Measurements from ENCODE around the gene SI. TPM values are rescaled to one million over a fixed set of nuclear protein-coding genes. Genes with fewer than 3 reads are reported as not detected.

SI gene
- not detected in 2 replicates for total RNA-seq
- long read RNA-seq: 0 reads

GRCh38 chr3:165078293-165078692, at the start of gene SI:
SI (minus strand) TSS chr3:165078496; CDS start chr3:165076012, 2,484 bp downstream.
- H3K27ac Mint-ChIP-seq (ENCODE audit: unreplicated experiment): no peak within 1 kb of the TSS
- peaks cover 10% of the 10 kb centered on the region for H3K27me3 Mint-ChIP-seq (ENCODE audit: unreplicated experiment)
- DNase-seq (ENCODE audit: extremely low spot score, unreplicated experiment): no peak
- no peaks in the 10 kb centered on the region for H3K4me1 Mint-ChIP-seq (ENCODE audit: unreplicated experiment)
- TF ChIP-seq CTCF (IDR thresholded peaks at IDR 0.05): no peak
- no peak within 1 kb of the TSS for H3K4me3 Mint-ChIP-seq (ENCODE audit: unreplicated experiment)
- H3K9me3 Mint-ChIP-seq (ENCODE audit: unreplicated experiment): no peaks in the 10 kb centered on the region
- H3K36me3 Mint-ChIP-seq (ENCODE audit: unreplicated experiment): no peaks in the 10 kb centered on the region

- Mint-ChIP-seq H3K27me3 (ENCODE audit: unreplicated experiment) (no peaks in the 10 kb centered on the region), H3K4me3 (ENCODE audit: unreplicated experiment) (no peak overlapping the region), H3K36me3 (ENCODE audit: unreplicated experiment) (no peaks in the 10 kb centered on the region), H3K9me3 (ENCODE audit: unreplicated experiment) (peaks cover 11% of the 10 kb centered on the region), H3K27ac (ENCODE audit: unreplicated experiment) (no peak overlapping the region), H3K4me1 (ENCODE audit: unreplicated experiment) (no peaks in the 10 kb centered on the region)
- no peak for DNase-seq (ENCODE audit: extremely low spot score, unreplicated experiment)
- TF ChIP-seq CTCF (IDR thresholded peaks at IDR 0.05): no peak
These were observed 47.5 kb upstream of the SI start for GRCh38 chr3:165125836-165126235.

GRCh38 chr3:165111401-165111800, 33.1 kb upstream of the SI start:
- Mint-ChIP-seq H3K27ac (ENCODE audit: unreplicated experiment) (no peak overlapping the region), H3K27me3 (ENCODE audit: unreplicated experiment) (peaks cover 2% of the 10 kb centered on the region)

GRCh38 chr3:165103616-165104015, 25.3 kb upstream of the SI start:
- Mint-ChIP-seq H3K9me3 (ENCODE audit: unreplicated experiment) (no peaks in the 10 kb centered on the region), H3K27me3 (ENCODE audit: unreplicated experiment) (peaks cover 10% of the 10 kb centered on the region), H3K4me3 (ENCODE audit: unreplicated experiment) (no peak overlapping the region), H3K4me1 (ENCODE audit: unreplicated experiment) (no peaks in the 10 kb centered on the region), H3K27ac (ENCODE audit: unreplicated experiment) (no peak overlapping the region), H3K36me3 (ENCODE audit: unreplicated experiment) (no peaks in the 10 kb centered on the region)
- DNase-seq (ENCODE audit: extremely low spot score, unreplicated experiment): no peak
- no peak for TF ChIP-seq CTCF (IDR thresholded peaks at IDR 0.05)

More at GRCh38 chr3:165111401-165111800, 33.1 kb upstream of the SI start:
- DNase-seq (ENCODE audit: extremely low spot score, unreplicated experiment): no peak
- no peaks in the 10 kb centered on the region for H3K9me3 Mint-ChIP-seq (ENCODE audit: unreplicated experiment)
- no peaks in the 10 kb centered on the region for H3K4me1 Mint-ChIP-seq (ENCODE audit: unreplicated experiment)
- H3K36me3 Mint-ChIP-seq (ENCODE audit: unreplicated experiment): no peaks in the 10 kb centered on the region
- TF ChIP-seq CTCF (IDR thresholded peaks at IDR 0.05): no peak
- H3K4me3 Mint-ChIP-seq (ENCODE audit: unreplicated experiment): no peak overlapping the region

- H3K36me3 Mint-ChIP-seq (ENCODE audit: unreplicated experiment): no peaks in the 10 kb centered on the region
- no peaks in the 10 kb centered on the region for H3K9me3 Mint-ChIP-seq (ENCODE audit: unreplicated experiment)
- H3K4me1 Mint-ChIP-seq (ENCODE audit: unreplicated experiment): no peaks in the 10 kb centered on the region
- no peak for DNase-seq (ENCODE audit: extremely low spot score, unreplicated experiment)
- H3K4me3 Mint-ChIP-seq (ENCODE audit: unreplicated experiment): no peak overlapping the region
- H3K27me3 Mint-ChIP-seq (ENCODE audit: unreplicated experiment): peaks cover 7% of the 10 kb centered on the region
- TF ChIP-seq CTCF (IDR thresholded peaks at IDR 0.05): no peak
- H3K27ac Mint-ChIP-seq (ENCODE audit: unreplicated experiment): no peak overlapping the region
These were observed 4.4 kb upstream of the SI start for GRCh38 chr3:165082650-165083049.
